Measurements from ENCODE around the gene MAP3K19.
"Not testable (repeated sequence)": the region's sequence is repeated elsewhere in the genome, so short reads cannot be mapped to it uniquely, and the experiment has no call there.

Gene MAP3K19

DNA sequence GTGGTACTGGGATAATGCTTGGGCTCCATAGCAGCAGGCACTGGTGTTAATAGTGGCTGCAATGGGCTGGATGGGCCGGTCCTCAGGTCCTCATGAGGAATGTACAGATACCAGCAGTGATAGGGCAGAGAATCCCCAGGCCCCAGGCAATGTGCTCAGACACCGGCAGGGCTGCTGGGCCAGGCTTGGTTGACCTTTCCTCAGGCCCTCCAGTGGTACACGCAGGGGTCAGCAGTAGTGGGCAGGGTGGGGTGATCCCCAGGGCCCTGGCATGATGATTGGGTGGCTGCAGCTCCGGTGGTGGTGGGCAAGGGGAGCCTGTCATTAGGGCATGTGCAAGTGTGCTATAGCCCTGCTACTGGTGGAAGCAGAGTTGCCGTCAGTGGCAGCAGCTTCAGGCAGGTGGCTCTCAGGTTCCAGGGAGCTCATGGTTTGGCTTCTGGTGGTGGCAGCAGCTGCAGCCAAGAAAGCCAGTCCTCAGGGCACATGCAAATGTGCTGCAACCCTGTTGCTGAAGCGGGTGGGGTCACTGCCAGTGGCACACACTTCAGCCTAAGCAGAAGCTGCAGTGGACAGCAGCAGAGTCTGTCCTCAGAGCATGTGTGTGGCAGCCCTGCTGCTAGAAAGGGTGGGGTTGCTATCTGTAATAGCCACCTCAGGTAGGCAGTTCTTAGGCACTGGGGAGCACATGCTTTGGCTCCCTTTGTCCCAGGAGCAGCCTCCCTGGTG, 71.8 kb downstream of the MAP3K19 start:
- H3K27ac ChIP-seq = no peak overlapping the region
- TF ChIP-seq CTCF (IDR thresholded peaks at IDR 0.05) = no peak
- no peak for DNase-seq (ENCODE audit: low spot score)
- H3K4me3 ChIP-seq = no peak overlapping the region

- no peak overlapping the region for H3K4me3 ChIP-seq
- no peak overlapping the region for H3K27ac ChIP-seq
- TF ChIP-seq CTCF (IDR thresholded peaks at IDR 0.05) = no peak
- DNase-seq (ENCODE audit: low spot score) = no peak
These were observed 73.8 kb downstream of the MAP3K19 start for GRCh38 chr2:134973241-134974138.

DNA sequence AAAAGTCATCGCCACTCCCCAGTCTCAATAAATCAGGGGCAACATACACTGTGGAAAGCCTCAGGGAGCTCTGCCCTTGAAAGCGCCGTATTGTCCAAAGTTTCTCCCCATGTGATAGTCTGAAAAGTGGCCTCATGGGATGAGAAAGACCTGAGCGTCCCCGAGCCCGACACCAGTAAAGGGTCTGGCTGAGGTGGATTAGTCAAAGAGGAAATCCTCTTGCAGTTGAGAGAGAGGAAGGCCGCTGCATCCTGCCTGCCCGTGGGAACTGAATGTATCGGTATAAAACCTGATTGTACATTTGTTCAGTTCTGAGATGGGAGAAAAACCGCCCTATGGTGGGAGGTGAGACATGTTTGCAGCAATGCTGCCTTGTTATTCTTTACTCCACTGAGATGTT, 80.1 kb downstream of the MAP3K19 start:
- not testable (repeated sequence) for H3K27ac ChIP-seq; H3K4me3 ChIP-seq; DNase-seq (ENCODE audit: low spot score)

GRCh38 chr2:134957477-134957876, 89.8 kb downstream of the MAP3K19 start:
- H3K4me3 ChIP-seq = no peak overlapping the region
- DNase-seq (ENCODE audit: low spot score) = no peak
- TF ChIP-seq CTCF (IDR thresholded peaks at IDR 0.05) = no peak
- no peak overlapping the region for H3K27ac ChIP-seq

DNA sequence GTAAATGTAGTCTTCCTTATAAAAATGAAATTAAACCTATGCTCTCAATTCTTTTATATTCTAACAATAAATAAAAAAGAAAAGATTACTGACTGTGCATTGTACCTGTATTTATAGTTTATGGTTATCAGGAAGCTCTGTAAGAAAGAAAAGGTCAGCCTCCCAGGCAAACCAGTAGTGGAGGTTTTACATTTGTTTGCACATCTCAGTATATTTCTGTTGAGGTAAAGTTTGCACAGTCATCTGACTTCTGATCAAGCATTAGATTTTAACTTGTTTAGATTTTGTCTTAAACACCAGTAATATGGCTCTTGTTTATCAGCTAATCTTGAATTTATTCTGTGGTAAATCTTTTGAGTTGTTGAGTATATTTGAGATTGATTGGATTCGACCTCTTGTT, 91.5 kb downstream of the MAP3K19 start:
- TF ChIP-seq CTCF (IDR thresholded peaks at IDR 0.05) = no peak
- no peak for DNase-seq (ENCODE audit: low spot score)
- H3K27ac ChIP-seq = no peak overlapping the region

GRCh38 chr2:134954065-134954464, 93.2 kb downstream of the MAP3K19 start:
- DNase-seq (ENCODE audit: low spot score) = no peak
- H3K27ac ChIP-seq = no peak overlapping the region
- no peak overlapping the region for H3K4me3 ChIP-seq
- no peak for TF ChIP-seq CTCF (IDR thresholded peaks at IDR 0.05)

More for the DNA sequence above, 91.5 kb downstream of the MAP3K19 start:
- H3K4me3 ChIP-seq = no peak overlapping the region

GRCh38 chr2:134952608-134953007, 94.6 kb downstream of the MAP3K19 start:
- no peak for TF ChIP-seq CTCF (IDR thresholded peaks at IDR 0.05)
- no peak for DNase-seq (ENCODE audit: low spot score)
- Histone ChIP-seq H3K4me3 (no peak overlapping the region), H3K27ac (no peak overlapping the region)
